Smooth muscle cell (in vitro differentiated cells): Measurements from ENCODE around the gene USP37. TPM values are rescaled to one million over a fixed set of nuclear protein-coding genes. Genes with fewer than 3 reads are reported as not detected.
A peak's percentile ranks its signal among the peaks of the same experiment; 100 is the strongest.

ENCODE experiments used
- DNase-seq: peaks from one replicate; lab custom pipeline; 2025; ENCODE audit not compliant: unreplicated experiment; lab: John Stamatoyannopoulos, UW
- H2AFZ ChIP-seq: fragments of 200-600 bp; sonication (generic); 2 replicates; pipeline ENCODE4 v1.6.0; 2016; ENCODE audit warnings: antibody characterized with exemption, low read depth, mild to moderate bottlenecking
- H3F3A ChIP-seq: fragments of 200-600 bp; sonication (generic); 2 replicates; pipeline ENCODE4 v1.6.0; 2017; ENCODE audit warnings: antibody characterized with exemption, low read depth
- H3K27ac ChIP-seq: fragments of 200-600 bp; sonication (generic); 2 replicates; pipeline ENCODE4 v1.5.1; 2016; ENCODE audit warnings: low read depth, mild to moderate bottlenecking
- H3K27me3 ChIP-seq: fragments of 200-600 bp; sonication (generic); 2 replicates; pipeline ENCODE4 v1.6.1; 2016; ENCODE audit warnings: low read depth, mild to moderate bottlenecking
- H3K36me3 ChIP-seq: fragments of 200-600 bp; sonication (generic); 2 replicates; pipeline ENCODE4 v1.5.1; 2016; ENCODE audit warnings: low read depth
- H3K4me1 ChIP-seq: fragments of 200-600 bp; sonication (generic); 2 replicates; pipeline ENCODE4 v1.5.1; 2016; ENCODE audit warnings: low read depth
- H3K4me2 ChIP-seq: fragments of 200-600 bp; sonication (generic); 2 replicates; pipeline ENCODE4 v1.6.0; 2016; ENCODE audit warnings: mild to moderate bottlenecking
- H3K4me3 ChIP-seq: fragments of 200-600 bp; sonication (generic); 2 replicates; pipeline ENCODE4 v1.5.1; 2016; ENCODE audit warnings: mild to moderate bottlenecking
- H3K79me2 ChIP-seq: fragments of 200-600 bp; sonication (generic); 2 replicates; pipeline ENCODE4 v1.6.0; 2016; ENCODE audit warnings: low read depth, mild to moderate bottlenecking
- H3K9ac ChIP-seq: fragments of 200-600 bp; sonication (generic); 2 replicates; pipeline ENCODE4 v1.6.0; 2016; ENCODE audit warnings: low read depth
- H3K9me3 ChIP-seq: fragments of 200-600 bp; sonication (generic); replicated peaks from 2 replicates; pipeline ENCODE4 v1.5.1; 2016; ENCODE audit warnings: low read depth
- H4K20me1 ChIP-seq: fragments of 200-600 bp; sonication (generic); 2 replicates; pipeline ENCODE4 v1.6.0; 2016; ENCODE audit warnings: low read depth
- WGBS: methylation state at CpG from one replicate; pipeline ENCODE4 v1.1.7; 2016; ENCODE audit warnings: low lambda C conversion rate; 5-methylcytosine and 5-hydroxymethylcytosine counted together
- polyA plus RNA-seq: library from polyadenylated mRNA; unstranded; fragments of >200 nt; fragmentation: Nextera tagmentation; extraction: Ambion mirVana; gene quantifications from 2 replicates; pipeline ENCODE4 v1.2.1, GENCODE V29; 2016
- total RNA-seq: library from RNA; depleted of rRNA; stranded (reverse); fragments of >200 nt; gene quantifications from 2 replicates; pipeline ENCODE4 v1.2.3, GENCODE V29; 2014
- TF ChIP-seq, protein P1 (sequence below): fragments of 200-600 bp; sonication (generic); IDR thresholded peaks from 2 replicates; pipeline ENCODE4 v1.5.1; 2017; ENCODE audit warnings: borderline replicate concordance, mild to moderate bottlenecking, antibody characterized with exemption; ENCODE audit not compliant: insufficient read depth, poor library complexity, severe bottlenecking

Gene USP37
- total and polyA plus RNA-seq, 2 experiments from 2014 or later = 3.6 to 10.8 TPM

DNA sequence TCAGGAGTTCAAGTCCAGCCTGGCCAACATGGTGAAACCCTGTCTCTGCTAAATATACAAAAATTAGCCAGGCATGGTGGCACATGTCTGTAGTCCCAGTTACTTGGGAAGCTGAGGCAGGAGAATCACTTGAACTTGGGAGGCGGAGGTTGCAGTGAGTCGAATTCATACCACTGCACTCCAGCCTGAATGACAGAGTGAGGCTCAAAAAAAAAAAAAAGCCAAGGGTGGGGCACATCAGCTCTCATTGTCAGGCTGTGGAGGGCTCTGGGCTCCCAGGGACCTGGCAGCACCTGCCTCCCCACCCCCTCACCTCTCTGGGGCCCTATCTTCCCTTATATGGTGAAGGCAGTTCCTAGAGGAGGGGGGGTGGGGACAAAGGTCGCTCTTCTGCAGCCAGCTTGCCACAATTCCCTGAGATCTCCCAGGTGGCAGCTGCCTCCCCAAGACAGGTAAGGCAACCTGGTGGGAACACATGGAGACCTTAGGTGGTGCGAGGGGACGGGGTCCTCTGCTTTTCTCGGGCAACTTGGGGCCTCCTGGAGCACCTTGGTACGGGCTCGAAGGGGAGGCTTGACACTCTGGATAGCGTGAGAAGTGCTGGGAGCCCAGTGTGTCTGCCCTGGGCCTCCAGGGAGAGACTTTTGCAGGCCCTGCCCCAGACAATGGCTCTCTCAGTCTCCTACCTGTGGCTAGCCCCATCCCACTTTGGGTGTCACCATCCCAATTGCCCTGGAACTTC, 149.3 kb downstream of the USP37 start, which contains the start of gene VIL1:
Gene VIL1 (plus strand): TSS at position 407 of the 742 bp plus-strand sequence. CDS start 4,656 bp downstream, outside the sequence.
- Histone ChIP-seq H3K4me1 (no peaks in the 10 kb centered on the region), H3K36me3 (no peaks in the 10 kb centered on the region), H4K20me1 (no peaks in the 10 kb centered on the region), H3K27me3 (no peaks in the 10 kb centered on the region), H3K4me2 (no peak within 1 kb of the TSS), H3K27ac (no peak within 1 kb of the TSS), H3F3A (no peaks in the 10 kb centered on the region), H3K4me3 (peak within 1 kb of the TSS; percentile 36), H3K9me3 (no peaks in the 10 kb centered on the region), H3K79me2 (no peaks in the 10 kb centered on the region), H3K9ac (no peak within 1 kb of the TSS), H2AFZ (no peak within 1 kb of the TSS)
- TF ChIP-seq, protein P1, sequence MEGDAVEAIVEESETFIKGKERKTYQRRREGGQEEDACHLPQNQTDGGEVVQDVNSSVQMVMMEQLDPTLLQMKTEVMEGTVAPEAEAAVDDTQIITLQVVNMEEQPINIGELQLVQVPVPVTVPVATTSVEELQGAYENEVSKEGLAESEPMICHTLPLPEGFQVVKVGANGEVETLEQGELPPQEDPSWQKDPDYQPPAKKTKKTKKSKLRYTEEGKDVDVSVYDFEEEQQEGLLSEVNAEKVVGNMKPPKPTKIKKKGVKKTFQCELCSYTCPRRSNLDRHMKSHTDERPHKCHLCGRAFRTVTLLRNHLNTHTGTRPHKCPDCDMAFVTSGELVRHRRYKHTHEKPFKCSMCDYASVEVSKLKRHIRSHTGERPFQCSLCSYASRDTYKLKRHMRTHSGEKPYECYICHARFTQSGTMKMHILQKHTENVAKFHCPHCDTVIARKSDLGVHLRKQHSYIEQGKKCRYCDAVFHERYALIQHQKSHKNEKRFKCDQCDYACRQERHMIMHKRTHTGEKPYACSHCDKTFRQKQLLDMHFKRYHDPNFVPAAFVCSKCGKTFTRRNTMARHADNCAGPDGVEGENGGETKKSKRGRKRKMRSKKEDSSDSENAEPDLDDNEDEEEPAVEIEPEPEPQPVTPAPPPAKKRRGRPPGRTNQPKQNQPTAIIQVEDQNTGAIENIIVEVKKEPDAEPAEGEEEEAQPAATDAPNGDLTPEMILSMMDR = no peak
- 75% methylated on average over 9 of the region's 9 CpGs for WGBS
- DNase-seq = no peak

DNA sequence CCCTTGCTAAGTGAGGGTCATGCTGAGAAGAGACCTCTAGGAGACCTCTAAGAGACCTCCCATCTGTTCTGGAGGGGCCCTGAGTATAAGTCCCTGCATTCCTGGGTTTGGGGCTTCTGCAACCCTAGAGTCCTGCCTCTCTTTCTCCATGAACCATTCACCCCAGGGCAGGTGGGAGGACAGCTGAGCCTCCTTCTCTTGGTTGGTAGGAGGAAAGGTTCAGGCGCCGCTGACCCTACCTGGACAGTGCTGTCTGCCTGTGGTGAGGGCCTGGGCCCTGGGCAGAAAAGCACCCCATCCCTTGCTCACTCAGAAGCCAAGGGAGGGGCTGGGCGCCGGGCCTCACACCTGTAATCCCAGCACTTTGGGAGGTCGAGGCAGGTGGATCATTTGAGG, 149.8 kb downstream of the USP37 start:
- TF ChIP-seq, protein P1 = no peak
- no peak overlapping the region for H3K27ac ChIP-seq
- no peak overlapping the region for H2AFZ ChIP-seq
- no peak overlapping the region for H3K4me3 ChIP-seq
- no peak for DNase-seq
- WGBS = 98% methylated on average over 5 of the region's 5 CpGs
- no peaks in the 10 kb centered on the region for H3F3A ChIP-seq
- H3K36me3 ChIP-seq = no peaks in the 10 kb centered on the region
- H3K27me3 ChIP-seq = no peaks in the 10 kb centered on the region
- H4K20me1 ChIP-seq = no peaks in the 10 kb centered on the region
- H3K4me2 ChIP-seq = no peak overlapping the region
- H3K9ac ChIP-seq = no peak overlapping the region
- H3K79me2 ChIP-seq = no peaks in the 10 kb centered on the region
- H3K4me1 ChIP-seq = no peaks in the 10 kb centered on the region
- H3K9me3 ChIP-seq = no peaks in the 10 kb centered on the region

DNA sequence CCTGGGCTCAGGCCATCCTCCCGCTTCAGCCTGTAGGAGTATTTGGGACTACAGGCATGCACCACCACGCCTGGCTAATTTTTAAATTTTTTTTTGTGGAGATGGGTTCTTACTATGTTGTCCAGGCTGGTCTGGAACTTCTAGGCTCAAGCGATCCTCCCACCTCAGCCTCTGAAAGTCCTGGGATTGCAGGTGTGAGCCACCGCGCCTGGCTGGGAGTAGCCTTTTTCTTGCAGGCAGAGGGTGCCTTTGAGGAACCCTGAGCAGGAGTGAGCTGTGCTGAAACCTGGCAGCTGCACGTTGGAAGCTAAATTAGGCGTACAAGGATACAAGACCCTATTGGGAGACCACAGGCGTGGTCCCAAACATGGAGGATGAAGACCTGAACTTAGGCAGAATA, 160.4 kb downstream of the USP37 start:
- WGBS = 94% methylated on average over 8 of the region's 8 CpGs
- Histone ChIP-seq H3F3A (peaks cover 6% of the 10 kb centered on the region), H3K4me1 (peaks cover 9% of the 10 kb centered on the region), H3K79me2 (no peaks in the 10 kb centered on the region), H3K4me2 (no peak overlapping the region), H3K27ac (no peak overlapping the region), H4K20me1 (no peaks in the 10 kb centered on the region), H3K9me3 (no peaks in the 10 kb centered on the region), H3K4me3 (no peak overlapping the region), H3K27me3 (no peaks in the 10 kb centered on the region), H3K9ac (no peak overlapping the region), H3K36me3 (no peaks in the 10 kb centered on the region), H2AFZ (no peak overlapping the region)
- TF ChIP-seq, protein P1 = no peak
- DNase-seq = no peak
